Mucosa of descending colon (tissue), 3 donors: ENCODE measurements around the gene CCT7. TPM values are rescaled to one million over a fixed set of nuclear protein-coding genes. Genes with fewer than 3 reads are reported as not detected.

Experiments used
- ATAC-seq: fragments of 200-7000 bp; cut with Tn5 transposase; one replicate; pipeline ENCODE4 v1.9.1; 2020; ENCODE audit warnings: mild to moderate bottlenecking, moderate library complexity
- DNase-seq, 3 donors: peaks; one replicate each; pipeline ENCODE4 v3.0.0-alpha.2; 2020
- H3K36me3 ChIP-seq: fragments of 200-600 bp; one replicate; pipeline ENCODE4 v1.8.0; 2021; ENCODE audit warnings: low read depth, mild to moderate bottlenecking
- H3K4me1 ChIP-seq: fragments of 200-600 bp; one replicate; pipeline ENCODE4 v1.8.0; 2021; ENCODE audit warnings: low read depth, mild to moderate bottlenecking
- H3K4me3 ChIP-seq: fragments of 200-600 bp; one replicate; pipeline ENCODE4 v1.8.0; 2021; ENCODE audit warnings: mild to moderate bottlenecking
- H3K9me3 ChIP-seq: fragments of 200-600 bp; one replicate; pipeline ENCODE4 v1.8.0; 2021; ENCODE audit warnings: mild to moderate bottlenecking
- intact Hi-C, 2 donors: fragments of 100-400 bp; cut with DNase I in 1 of 2; cut with micrococcal nuclease in 1 of 2; formaldehyde crosslinking; loops; one replicate each; pipeline versions ENCODE4 v1.11.0 to v1.11.1; 2022; cut with DNase I, micrococcal nuclease
- total RNA-seq, 3 donors: library from RNA; stranded (reverse); fragmentation: NEBNext Ultra II Directional in 2 of 3; extraction: Animal tissue kit (Norgen Biotek cat#: 25700) in 2 of 3; gene quantifications; one replicate each; pipeline versions ENCODE4 v1.2.1 to v1.2.4, GENCODE V29; 2021 to 2023
- TF ChIP-seq, protein P1 (sequence below): fragments of 200-600 bp; IDR thresholded peaks from one replicate; pipeline ENCODE4 v1.8.0; 2022; ENCODE audit warnings: antibody characterized with exemption, mild to moderate bottlenecking
- donor health status: DM: no; HTN: no; CAD: no; lungs with moderate emphysema.
- donor health status: DM: no; HTN: no; CAD: no.
- donor health status: DM: no; HTN: yes; CAD: no.

CCT7 gene
- total RNA-seq, 3 donors from 2014 or later: 132 to 207 (median 144) TPM

DNA sequence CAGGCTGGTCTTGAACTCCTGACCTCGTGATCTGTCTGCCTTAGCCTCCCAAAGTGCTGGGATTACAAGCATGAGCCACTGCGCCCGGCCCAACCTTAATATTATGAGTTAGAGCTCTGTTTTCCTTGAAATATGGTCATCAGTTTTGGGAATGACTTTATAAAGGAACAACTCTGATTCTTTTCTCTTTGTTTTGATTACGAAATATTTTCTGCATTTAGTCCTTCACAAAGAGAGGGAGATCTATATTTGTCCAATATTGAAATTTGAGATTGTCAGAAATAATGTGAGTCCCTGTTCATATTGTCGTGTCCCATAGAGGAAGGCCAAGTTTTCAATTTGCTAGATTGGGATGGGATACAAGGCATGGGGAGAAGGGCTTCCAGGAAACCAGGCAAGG, 16.9 kb upstream of the CCT7 start:
- Histone ChIP-seq H3K9me3 (no peaks in the 10 kb centered on the region), H3K36me3 (no peaks in the 10 kb centered on the region), H3K4me3 (no peak overlapping the region), H3K4me1 (peaks cover 10% of the 10 kb centered on the region)
- DNase-seq: no peak
- TF ChIP-seq, protein P1, sequence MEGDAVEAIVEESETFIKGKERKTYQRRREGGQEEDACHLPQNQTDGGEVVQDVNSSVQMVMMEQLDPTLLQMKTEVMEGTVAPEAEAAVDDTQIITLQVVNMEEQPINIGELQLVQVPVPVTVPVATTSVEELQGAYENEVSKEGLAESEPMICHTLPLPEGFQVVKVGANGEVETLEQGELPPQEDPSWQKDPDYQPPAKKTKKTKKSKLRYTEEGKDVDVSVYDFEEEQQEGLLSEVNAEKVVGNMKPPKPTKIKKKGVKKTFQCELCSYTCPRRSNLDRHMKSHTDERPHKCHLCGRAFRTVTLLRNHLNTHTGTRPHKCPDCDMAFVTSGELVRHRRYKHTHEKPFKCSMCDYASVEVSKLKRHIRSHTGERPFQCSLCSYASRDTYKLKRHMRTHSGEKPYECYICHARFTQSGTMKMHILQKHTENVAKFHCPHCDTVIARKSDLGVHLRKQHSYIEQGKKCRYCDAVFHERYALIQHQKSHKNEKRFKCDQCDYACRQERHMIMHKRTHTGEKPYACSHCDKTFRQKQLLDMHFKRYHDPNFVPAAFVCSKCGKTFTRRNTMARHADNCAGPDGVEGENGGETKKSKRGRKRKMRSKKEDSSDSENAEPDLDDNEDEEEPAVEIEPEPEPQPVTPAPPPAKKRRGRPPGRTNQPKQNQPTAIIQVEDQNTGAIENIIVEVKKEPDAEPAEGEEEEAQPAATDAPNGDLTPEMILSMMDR: no peak
- intact Hi-C loops: no loop called here
- no peak for ATAC-seq

DNA sequence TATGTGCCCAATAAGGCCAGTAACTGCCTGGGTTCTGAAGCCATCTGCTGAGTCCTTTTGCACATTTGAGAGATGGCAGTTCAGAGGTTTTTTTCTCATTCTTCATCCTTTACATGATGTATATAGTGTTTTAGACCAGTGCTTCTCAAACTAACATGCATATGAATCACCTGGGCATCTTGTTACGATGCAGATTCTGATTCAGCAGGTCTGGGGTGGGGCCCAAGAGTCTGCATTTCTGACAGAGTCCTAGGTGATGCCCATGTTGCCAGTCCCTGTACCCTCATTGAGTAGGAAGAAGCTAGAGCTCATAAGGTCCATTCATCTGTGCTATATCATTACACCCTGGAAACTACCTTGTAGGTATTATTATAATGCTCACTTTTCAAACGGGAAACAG, 16.3 kb upstream of the CCT7 start:
- Histone ChIP-seq H3K4me3 (no peak overlapping the region), H3K36me3 (no peaks in the 10 kb centered on the region), H3K9me3 (no peaks in the 10 kb centered on the region), H3K4me1 (peaks cover 10% of the 10 kb centered on the region)
- DNase-seq (no peak), ATAC-seq (no peak)
- intact Hi-C loops: no loop called here
- TF ChIP-seq, protein P1: no peak

DNA sequence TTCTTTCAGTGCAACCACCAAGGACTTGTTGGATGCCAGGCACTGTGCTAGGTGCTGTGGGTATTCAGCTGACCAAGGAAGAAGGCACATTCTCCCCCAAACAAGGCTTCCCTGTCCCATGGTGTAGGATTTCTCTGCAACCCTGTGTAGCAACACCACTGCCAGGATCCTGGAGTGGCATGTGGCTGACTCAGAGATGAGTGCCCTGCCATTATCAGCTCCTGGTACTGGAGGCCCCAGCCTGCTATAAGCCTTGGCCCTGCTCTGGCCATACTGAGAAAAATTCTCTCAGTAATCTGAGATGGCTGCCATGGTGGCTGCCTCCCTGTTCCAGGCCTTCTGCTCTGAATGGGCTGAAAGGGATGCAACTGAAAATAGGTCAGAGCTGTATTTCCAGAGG, 15.8 kb upstream of the CCT7 start:
- TF ChIP-seq, protein P1: no peak
- Histone ChIP-seq H3K4me1 (peaks cover 10% of the 10 kb centered on the region), H3K4me3 (no peak overlapping the region), H3K9me3 (no peaks in the 10 kb centered on the region), H3K36me3 (no peaks in the 10 kb centered on the region)
- ATAC-seq: no peak
- intact Hi-C loops: no loop called here
- DNase-seq: no peak

DNA sequence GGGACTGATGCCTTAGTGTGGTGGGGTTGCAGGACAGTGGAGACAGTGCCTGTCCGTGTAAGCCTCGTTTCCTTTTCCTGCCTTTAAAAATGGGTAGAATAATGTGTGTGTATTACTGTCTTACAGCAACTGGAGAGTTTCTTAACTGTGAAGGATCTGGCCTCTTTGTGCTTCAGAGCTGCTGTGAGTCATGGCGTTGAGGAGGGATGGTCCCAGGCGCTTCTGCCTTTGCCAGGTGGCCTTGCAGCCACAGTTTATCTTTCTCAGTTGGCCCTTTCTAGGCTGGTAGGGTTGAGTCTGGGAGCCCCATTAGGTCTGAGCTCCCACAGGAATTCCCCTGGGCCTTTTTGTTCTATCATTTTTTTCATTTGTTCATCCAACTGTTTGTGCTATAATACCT, 10.3 kb upstream of the CCT7 start:
- no peak for DNase-seq
- ATAC-seq: no peak
- H3K9me3 ChIP-seq: no peaks in the 10 kb centered on the region
- no peaks in the 10 kb centered on the region for H3K4me1 ChIP-seq
- no peak overlapping the region for H3K4me3 ChIP-seq
- TF ChIP-seq, protein P1: no peak
- intact Hi-C loops: no loop called here
- H3K36me3 ChIP-seq: no peaks in the 10 kb centered on the region

DNA sequence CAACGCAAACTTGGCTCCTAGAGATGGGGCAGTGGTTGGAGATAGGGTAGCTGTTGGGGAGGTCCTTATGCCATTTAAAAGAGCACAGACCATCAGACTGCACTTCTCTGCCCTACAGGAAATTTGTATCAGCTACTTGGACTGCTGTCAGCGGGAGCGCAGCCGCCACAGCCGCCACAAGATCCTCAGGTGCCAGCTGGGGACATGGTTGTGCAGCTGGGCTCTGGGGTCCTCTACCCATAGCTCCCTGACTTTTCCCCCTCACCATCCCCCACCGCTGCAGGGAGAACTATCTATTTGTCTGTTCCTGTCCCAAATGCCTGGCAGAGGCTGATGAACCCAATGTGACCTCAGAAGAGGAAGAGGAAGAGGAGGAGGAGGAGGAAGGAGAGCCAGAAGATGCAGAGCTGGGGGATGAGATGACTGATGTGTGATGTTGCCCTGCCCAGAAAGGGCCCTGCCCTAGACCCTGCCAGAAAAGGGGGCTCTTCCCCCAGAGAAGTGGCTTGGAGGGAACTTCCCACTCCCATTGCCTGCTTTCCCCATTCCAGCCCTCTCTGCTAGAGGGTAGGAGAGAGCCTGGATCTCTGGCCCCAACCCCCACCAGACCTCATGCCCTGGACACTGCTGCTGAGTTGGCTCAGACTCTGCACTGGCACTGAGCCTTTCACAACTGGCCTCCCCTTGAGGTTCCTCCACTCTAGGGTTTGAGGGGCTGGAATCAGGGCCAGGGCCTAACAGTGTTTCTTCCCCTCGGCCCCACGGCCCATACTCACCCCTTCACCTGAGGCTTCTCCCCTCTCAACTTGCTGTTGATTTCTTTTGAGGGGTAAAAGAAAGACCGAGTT, 8.4 kb upstream of the CCT7 start:
- no peak overlapping the region for H3K4me3 ChIP-seq
- TF ChIP-seq, protein P1: no peak
- intact Hi-C loops: no loop called here
- no peaks in the 10 kb centered on the region for H3K36me3 ChIP-seq
- no peaks in the 10 kb centered on the region for H3K4me1 ChIP-seq
- no peak for DNase-seq
- peak; percentile 20 for ATAC-seq
- no peaks in the 10 kb centered on the region for H3K9me3 ChIP-seq
